ENCODE data around the gene KCNK4. TPM values are rescaled to one million over a fixed set of nuclear protein-coding genes. Genes with fewer than 3 reads are reported as not detected.

Gene KCNK4
- total RNA-seq, 1 experiment from 2014 or later: 0.10 TPM

GRCh38 chr11:64267207-64267945 lies 23.7 kb upstream of the KCNK4 start:
- no peak for DNase-seq (ENCODE audit: extremely low read depth, low read depth)

GRCh38 chr11:64268025-64268892 lies 22.8 kb upstream of the KCNK4 start:
- peak; percentile 35 for DNase-seq (ENCODE audit: extremely low read depth, low read depth)

- peak; percentile 43 for DNase-seq (ENCODE audit: extremely low read depth, low read depth)
These were observed 22.1 kb upstream of the KCNK4 start for GRCh38 chr11:64268893-64269539.

- peak; percentile 98 for DNase-seq (ENCODE audit: extremely low read depth, low read depth)
These were observed 21.4 kb upstream of the KCNK4 start for GRCh38 chr11:64269540-64270220.

GRCh38 chr11:64275031-64275800 lies 15.9 kb upstream of the KCNK4 start:
- DNase-seq (ENCODE audit: extremely low read depth, low read depth): no peak

GRCh38 chr11:64275841-64276240 lies 15.3 kb upstream of the KCNK4 start:
- no peak for DNase-seq (ENCODE audit: extremely low read depth, low read depth)

- DNase-seq (ENCODE audit: extremely low read depth, low read depth): peak; percentile 89
These were observed 14.3 kb upstream of the KCNK4 start for GRCh38 chr11:64276653-64277431.

- no peak for DNase-seq (ENCODE audit: extremely low read depth, low read depth)
These were observed 12.4 kb upstream of the KCNK4 start for GRCh38 chr11:64278576-64279190.

- DNase-seq (ENCODE audit: extremely low read depth, low read depth): no peak
These were observed 8.9 kb upstream of the KCNK4 start for GRCh38 chr11:64281957-64282770.

- DNase-seq (ENCODE audit: extremely low read depth, low read depth): no peak
These were observed 8.0 kb upstream of the KCNK4 start for GRCh38 chr11:64283092-64283491.

- peak; percentile 85 for DNase-seq (ENCODE audit: extremely low read depth, low read depth)
These were observed 6.8 kb upstream of the KCNK4 start, which contains the start of gene BAD for GRCh38 chr11:64284048-64284961. BAD (minus strand) TSS chr11:64284665; CDS start chr11:64284368, 297 bp downstream.

- DNase-seq (ENCODE audit: extremely low read depth, low read depth): no peak
These were observed 5.9 kb upstream of the KCNK4 start, which contains the start of gene GPR137 for GRCh38 chr11:64284962-64285884. GPR137 (plus strand) TSS chr11:64285848; CDS start chr11:64286525, 677 bp downstream.

- DNase-seq (ENCODE audit: extremely low read depth, low read depth): no peak
These were observed 5.0 kb upstream of the KCNK4 start for GRCh38 chr11:64285885-64286800.

- no peak for DNase-seq (ENCODE audit: extremely low read depth, low read depth)
These were observed 4.3 kb upstream of the KCNK4 start for GRCh38 chr11:64286801-64287159.
